ENCODE measurements around the gene RNH1.

DNA sequence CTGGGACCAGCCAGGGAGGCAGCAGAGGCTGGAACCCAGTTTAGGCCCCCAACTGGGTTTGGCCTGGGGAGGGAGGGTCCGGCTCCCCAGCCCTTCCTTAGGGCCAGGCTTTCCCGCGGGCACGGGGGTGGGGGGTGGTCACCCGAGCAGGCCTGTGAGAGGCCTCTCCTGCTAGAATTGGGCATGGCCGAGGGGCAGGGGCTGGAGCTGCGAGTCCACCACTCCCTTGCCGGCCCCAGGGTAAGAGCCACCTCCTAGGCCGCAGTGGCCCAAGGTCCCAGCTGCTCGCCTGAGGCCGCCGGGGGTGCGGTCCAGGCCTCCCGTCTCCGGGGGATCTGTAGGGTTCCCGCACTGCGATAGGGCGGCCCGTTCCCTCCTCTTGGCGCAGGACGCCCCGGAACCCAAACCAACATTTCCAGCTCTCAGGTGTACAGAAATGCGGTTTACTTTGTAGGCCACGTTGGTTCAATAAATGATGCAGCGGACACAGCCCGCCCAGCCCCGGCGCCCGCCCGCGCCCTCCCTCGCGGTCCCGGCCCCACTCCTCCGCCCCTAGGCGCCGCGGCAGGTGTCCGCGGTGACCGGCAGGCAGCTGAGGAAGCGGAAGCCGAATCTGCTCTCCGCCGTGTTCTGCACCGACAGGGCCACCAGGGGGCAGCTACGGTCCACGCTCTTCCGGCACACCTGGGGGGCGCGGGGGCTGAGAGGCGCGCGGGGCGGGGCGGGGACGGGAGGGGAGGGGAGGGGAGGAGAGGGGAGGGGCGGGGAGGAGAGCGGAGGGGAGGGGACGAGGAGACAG is 47.6 kb upstream of the RNH1 start:
- TF ChIP-seq, protein P1, sequence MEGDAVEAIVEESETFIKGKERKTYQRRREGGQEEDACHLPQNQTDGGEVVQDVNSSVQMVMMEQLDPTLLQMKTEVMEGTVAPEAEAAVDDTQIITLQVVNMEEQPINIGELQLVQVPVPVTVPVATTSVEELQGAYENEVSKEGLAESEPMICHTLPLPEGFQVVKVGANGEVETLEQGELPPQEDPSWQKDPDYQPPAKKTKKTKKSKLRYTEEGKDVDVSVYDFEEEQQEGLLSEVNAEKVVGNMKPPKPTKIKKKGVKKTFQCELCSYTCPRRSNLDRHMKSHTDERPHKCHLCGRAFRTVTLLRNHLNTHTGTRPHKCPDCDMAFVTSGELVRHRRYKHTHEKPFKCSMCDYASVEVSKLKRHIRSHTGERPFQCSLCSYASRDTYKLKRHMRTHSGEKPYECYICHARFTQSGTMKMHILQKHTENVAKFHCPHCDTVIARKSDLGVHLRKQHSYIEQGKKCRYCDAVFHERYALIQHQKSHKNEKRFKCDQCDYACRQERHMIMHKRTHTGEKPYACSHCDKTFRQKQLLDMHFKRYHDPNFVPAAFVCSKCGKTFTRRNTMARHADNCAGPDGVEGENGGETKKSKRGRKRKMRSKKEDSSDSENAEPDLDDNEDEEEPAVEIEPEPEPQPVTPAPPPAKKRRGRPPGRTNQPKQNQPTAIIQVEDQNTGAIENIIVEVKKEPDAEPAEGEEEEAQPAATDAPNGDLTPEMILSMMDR (IDR thresholded peaks at IDR 0.05; ENCODE audit: low read length), result peak; percentile 51
- TF ChIP-seq EZH2phosphoT487 (IDR thresholded peaks at IDR 0.05; ENCODE audit: low read length) (no peak), EZH2 (optimal IDR thresholded peaks at IDR 0.05; ENCODE audit: low read depth, low read length) (no peak)
